Jurkat, Clone E6-1 (cell line): ENCODE results near the gene ZNF865.

Experiments used
- DNase-seq: peaks from one replicate; pipeline ENCODE4 v3.0.0-alpha.2; 2011; ENCODE audit warnings: low read depth, low spot score
- H3K4me3 ChIP-seq: 2 replicates; pipeline ENCODE4 v1.5.1; 2011; ENCODE audit warnings: mild to moderate bottlenecking, low read length, control low read depth, moderate library complexity

Gene ZNF865

DNA sequence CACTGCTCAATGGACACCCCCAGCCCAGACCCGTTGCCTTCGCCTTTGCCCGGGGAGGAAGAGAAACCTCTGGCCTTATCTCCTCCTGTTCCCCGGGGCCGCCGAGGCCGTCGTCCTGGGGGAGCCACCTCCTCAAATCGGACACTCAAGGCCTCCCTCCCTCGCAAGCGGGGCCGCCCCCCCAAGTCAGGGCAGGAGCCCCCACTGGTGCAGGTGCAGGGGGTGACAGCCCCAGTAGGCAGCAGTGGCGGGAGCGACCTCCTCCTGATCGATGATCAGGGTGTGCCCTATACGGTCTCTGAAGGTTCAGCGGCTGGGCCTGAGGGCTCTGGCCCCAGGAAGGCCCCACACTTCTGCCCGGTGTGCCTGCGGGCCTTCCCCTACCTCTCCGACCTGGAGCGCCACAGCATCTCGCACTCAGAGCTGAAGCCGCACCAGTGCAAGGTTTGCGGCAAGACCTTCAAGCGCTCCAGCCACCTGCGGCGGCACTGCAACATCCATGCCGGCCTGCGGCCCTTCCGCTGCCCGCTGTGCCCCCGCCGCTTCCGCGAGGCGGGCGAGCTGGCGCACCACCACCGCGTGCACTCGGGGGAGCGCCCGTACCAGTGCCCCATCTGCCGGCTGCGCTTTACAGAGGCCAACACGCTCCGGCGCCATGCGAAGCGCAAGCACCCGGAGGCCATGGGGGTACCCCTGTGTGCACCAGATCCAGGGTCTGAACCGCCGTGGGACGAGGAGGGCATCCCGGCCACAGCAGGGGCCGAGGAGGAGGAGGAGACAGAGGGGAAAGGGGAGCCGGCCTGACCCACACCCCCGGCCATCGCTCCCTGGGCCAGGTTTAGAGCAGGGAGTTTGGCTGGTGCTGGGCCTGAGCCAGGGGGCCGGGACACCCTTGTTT, 3.1 kb upstream of the ZNF865 start:
- no peak for DNase-seq
- H3K4me3 ChIP-seq = no peak overlapping the region

DNA sequence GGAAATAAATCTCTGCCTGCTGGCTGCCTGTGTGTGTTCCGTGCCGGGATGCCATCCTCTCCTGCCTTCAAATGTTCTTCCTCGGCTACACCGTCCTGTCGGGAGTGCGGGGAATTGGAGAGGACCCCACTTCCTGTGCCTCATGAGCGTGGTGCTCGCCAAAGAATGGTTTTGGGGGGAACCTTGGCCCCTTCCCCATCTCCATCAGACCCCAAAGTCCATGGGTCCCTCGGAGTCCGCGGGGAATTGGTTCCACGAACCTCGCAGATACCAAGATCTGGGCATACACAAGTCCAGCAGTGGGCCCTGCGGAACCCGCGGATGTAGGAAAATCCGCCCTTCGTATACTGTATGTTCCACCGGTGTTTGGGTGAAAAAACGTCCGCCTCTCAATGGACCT, 2.3 kb upstream of the ZNF865 start:
- no peak overlapping the region for H3K4me3 ChIP-seq
- no peak for DNase-seq

DNA sequence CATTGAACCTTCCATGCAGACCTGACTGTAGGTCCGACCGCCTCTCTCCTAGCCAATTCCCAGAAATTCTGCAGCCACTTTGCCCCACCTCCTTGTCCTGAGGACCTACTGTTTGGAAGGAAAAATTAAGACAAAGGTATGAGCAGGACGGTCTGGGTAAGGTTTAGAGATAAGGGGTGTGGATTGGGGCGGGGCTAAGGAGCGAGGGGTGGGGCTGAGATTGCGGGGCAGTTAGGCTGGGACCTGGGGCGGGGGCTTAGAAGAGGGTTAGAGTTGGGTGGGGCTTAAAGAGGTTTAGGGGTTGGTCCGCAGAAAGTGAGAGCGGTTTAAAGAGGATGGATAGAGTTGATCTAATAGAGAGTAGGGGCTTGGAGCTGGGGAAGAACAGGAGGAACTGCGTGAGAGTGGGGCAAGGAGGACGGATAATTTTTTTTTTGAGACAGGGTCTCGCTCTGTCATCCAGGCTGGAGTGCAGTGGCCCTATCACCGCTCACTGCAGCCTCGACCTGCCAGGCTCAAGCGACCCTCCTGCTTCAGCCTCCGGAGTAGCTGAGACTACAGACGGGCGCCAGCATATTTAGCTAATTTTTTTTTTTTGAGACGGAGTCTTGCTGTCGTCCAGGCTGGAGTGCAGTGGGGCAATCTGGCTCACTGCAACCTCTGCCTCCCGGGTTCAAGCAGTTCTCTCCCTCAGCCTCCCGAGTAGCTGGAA, 1.7 kb upstream of the ZNF865 start:
- H3K4me3 ChIP-seq = no peak overlapping the region
- DNase-seq = no peak

DNA sequence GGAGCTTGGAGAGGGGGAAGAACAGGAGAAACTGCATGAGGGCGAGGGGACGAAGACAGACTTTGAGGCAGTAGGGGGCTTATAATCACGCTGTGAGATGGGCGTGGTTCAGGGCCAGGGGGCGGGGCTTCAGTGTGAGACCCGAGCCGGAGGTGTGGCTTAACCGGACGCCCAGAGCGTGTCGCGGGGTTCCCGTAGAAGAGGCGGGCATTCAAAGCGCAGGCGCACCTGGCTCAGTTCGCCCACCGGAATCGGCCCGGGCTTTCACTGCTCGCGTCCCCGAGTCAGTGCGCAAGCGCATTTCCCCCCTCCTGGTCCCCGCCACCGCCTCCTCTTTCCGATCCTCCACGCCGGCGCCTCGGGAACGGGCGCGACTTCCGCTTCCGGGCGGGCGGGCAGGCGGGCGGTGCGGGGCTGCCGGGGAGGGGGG, 225 bp upstream of the ZNF865 start:
- H3K4me3 ChIP-seq = peak overlapping the region; percentile 91
- peak; percentile 95 for DNase-seq

DNA sequence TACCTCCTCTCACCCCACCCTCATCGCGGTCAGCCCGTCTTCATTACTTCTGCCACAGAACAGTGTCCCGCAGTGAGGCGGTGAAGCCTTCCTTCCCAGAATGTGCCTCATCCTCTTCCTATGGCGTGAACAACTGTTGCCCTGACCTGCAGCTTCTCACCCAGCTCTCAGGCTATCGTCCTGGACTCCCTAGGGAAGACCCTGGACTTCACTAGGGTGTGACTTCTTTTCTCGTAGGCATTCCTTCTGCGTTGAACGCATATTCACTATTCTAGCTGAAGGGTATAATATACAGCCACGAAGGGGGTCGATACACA, 982 bp downstream of the ZNF865 start:
- H3K4me3 ChIP-seq = peak overlapping the region; percentile 91
- DNase-seq = no peak

DNA sequence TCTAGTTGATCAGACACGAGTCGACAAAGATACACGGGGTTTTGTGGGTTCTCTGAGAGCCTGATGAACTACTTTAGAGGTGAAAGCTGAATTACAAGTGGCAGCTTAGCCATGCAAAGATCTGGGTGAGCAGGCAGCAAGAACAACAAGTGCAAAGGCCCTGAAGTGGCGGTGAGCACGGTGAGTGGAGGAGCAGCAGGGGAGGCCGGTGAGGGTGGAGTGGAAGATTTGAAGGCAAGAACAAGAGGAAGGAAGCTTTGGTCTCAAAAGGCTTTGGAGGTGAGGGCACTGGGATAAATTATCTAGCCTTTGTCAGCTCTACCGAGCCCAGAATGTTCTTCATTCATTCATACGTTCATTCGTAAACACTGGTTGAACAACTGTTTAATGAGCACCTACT, 1.4 kb downstream of the ZNF865 start:
- H3K4me3 ChIP-seq = peak overlapping the region; percentile 91
- DNase-seq = no peak

DNA sequence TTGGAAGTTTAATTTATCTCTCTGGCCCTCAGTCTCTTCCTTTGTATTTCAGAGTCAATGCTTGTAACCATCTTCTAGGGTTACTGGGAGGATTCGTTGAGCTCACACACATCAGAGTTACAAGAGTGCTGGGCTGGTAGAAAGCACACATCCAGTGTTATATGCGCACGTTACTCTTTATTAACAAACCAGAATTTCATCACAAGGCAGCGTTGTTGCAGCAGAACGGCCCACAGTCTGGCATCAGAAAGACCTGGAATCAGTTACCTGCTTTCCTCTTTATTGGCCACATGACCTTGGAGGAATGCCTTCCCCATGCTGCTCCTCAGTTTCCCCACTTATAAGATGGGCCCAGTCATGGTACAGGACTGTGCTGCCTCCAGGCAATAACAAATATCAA, 3.9 kb downstream of the ZNF865 start:
- DNase-seq = no peak
- no peak overlapping the region for H3K4me3 ChIP-seq

DNA sequence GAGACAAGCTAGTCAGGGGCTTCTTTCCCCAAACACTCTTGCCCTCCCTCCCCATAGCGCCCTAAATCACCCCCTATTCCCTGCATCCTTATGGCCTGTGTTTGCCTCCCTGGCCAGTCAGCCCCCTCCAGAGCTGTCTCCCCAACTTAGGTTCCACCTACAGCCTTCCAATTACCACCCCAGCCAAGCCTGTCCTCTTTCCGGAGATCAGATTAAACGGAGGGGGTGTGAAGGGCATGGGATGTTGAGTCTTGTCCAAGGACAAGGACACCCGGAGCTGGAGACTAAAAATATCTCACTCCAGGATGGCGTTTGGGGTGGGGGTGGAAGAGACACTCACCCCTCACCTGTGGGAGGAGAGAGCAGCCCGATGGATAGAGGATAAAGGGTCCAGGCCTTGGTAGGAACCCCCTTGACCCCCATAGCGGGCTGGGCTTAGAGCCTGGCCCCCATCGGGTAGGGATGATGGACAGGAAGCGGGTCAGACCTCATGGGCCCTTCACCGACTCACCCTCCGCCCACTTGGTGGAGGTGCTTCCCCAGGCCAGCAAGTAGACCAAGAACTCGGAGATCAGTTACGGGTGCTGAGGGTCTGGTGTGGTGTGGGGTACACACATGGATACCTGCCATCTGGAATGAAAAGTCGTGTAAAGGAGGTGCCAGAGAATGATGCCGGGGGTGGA, 6.0 kb downstream of the ZNF865 start:
- no peak for DNase-seq
- no peak overlapping the region for H3K4me3 ChIP-seq

DNA sequence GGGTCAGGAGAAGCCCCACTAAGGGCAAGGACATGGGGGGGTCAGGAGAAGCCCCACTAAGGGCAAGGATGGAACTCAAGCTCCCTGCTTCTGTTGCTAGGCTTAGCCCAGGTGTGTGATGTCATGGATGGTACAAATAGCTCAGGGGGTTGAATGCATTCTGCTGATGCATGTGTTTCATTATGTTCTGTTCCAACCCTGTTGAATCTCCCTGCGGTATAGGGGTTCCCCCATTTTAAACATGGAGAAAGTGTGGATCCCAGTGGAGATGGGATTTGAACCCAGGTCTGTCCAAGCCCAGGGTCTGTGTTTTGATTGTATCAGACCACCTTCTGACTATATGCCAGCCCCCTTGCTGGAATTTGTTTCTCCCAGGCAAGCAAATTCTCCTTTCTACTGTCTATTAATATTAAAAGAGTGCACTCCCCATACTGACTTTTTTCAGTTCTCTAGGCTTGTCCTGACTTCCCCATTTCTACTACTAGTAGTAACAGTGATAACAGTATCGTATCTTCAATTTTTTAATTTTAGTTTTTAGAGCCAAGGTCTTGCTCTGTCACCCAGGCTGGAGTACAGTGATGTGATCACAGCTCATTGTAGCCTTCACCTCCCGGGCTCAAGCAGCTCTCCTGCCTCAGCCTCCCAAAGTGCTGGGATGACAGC, 6.7 kb downstream of the ZNF865 start:
- no peak for DNase-seq
- no peak overlapping the region for H3K4me3 ChIP-seq

DNA sequence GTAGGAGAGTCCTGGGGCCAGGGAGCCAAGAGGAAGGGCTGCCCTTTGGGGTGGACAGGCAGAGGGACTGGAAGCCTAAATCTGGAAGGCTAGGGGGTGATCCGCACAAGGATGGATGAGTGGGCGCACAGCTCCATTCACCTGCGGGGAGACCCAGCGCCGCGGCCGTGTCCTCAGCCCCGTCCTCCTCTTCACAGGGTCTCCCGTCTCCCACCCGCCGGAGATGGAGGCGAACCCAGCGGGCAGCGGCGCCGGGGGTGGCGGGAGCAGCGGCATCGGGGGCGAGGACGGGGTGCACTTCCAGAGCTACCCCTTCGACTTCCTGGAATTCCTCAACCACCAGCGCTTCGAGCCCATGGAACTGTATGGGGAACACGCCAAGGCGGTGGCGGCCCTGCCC, 7.9 kb downstream of the ZNF865 start:
- no peak overlapping the region for H3K4me3 ChIP-seq
- no peak for DNase-seq

DNA sequence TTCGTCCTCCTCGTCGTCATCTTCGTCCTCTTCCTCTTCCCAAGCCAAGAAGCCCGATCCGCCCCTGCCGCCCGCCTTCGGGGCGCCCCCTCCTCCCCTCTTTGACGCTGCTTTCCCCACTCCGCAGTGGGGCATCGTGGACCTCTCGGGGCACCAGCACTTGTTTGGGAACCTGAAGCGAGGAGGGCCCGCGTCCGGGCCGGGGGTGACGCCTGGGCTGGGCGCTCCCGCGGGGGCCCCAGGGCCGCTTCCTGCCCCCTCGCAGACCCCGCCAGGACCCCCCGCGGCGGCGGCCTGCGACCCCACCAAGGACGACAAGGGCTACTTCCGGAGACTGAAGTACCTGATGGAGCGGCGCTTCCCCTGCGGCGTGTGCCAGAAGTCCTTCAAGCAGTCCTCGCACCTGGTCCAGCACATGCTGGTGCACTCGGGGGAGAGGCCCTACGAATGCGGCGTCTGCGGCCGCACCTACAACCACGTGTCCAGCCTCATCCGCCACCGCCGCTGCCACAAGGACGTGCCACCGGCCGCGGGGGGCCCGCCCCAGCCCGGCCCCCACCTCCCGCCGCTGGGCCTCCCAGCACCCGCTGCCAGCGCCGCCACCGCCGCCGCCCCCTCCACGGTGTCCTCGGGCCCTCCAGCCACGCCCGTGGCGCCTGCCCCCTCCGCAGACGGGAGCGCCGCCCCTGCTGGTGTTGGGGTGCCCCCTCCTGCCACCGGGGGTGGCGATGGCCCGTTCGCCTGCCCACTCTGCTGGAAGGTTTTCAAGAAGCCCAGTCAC, 8.7 kb downstream of the ZNF865 start:
- no peak overlapping the region for H3K4me3 ChIP-seq
- no peak for DNase-seq

DNA sequence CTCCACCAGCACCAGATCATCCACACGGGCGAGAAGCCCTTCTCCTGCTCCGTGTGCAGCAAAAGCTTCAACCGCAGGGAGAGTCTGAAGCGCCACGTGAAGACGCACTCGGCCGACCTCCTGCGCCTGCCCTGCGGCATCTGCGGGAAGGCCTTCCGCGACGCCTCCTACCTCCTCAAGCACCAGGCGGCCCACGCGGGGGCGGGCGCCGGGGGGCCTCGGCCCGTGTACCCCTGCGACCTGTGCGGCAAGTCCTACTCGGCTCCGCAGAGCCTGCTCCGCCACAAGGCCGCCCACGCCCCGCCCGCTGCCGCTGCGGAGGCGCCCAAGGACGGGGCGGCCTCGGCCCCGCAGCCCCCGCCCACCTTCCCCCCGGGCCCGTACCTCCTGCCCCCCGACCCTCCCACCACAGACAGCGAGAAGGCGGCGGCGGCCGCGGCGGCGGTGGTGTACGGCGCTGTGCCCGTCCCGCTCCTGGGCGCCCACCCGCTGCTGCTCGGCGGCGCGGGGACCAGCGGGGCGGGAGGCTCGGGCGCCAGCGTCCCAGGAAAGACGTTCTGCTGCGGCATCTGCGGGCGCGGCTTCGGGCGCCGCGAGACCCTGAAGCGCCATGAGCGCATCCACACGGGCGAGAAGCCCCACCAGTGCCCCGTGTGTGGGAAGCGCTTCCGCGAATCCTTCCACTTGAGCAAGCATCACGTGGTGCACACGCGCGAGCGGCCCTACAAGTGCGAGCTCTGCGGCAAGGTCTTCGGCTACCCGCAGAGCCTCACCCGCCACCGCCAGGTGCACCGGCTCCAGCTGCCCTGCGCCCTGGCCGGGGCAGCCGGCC, 9.5 kb downstream of the ZNF865 start:
- H3K4me3 ChIP-seq = no peak overlapping the region
- no peak for DNase-seq

DNA sequence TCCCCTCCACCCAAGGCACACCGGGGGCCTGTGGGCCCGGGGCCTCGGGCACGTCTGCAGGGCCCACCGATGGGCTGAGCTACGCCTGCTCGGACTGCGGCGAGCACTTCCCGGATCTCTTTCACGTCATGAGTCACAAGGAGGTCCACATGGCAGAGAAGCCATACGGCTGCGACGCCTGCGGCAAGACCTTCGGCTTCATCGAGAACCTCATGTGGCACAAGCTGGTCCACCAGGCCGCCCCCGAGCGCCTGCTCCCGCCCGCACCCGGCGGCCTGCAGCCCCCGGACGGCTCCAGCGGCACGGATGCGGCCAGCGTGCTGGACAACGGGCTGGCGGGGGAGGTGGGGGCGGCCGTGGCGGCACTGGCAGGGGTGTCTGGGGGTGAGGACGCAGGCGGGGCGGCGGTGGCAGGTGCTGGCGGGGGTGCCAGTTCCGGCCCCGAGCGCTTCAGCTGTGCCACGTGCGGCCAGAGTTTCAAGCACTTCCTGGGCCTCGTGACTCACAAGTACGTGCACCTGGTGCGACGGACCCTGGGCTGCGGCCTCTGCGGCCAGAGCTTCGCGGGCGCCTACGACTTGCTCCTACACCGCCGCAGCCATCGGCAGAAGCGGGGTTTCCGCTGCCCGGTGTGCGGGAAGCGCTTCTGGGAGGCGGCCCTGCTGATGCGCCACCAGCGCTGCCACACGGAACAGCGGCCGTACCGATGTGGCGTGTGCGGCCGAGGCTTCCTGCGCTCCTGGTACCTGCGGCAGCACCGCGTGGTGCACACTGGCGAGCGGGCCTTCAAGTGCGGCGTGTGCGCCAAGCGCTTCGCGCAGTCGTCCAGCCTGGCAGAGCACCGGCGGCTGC, 10.3 kb downstream of the ZNF865 start:
- H3K4me3 ChIP-seq = no peak overlapping the region
- no peak for DNase-seq

DNA sequence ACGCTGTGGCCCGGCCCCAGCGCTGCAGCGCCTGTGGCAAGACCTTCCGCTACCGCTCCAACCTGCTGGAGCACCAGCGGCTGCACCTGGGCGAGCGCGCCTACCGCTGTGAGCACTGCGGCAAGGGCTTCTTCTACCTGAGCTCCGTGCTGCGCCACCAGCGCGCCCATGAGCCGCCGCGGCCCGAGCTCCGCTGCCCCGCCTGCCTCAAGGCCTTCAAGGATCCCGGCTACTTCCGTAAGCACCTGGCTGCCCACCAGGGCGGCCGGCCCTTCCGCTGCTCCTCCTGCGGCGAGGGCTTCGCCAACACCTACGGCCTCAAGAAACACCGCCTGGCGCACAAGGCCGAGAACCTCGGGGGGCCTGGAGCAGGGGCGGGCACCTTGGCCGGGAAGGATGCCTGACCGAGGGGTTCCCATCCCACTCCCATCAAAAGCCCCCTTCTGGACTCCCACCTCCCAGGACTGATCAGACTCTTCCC, 11.0 kb downstream of the ZNF865 start:
- H3K4me3 ChIP-seq = no peak overlapping the region
- no peak for DNase-seq

DNA sequence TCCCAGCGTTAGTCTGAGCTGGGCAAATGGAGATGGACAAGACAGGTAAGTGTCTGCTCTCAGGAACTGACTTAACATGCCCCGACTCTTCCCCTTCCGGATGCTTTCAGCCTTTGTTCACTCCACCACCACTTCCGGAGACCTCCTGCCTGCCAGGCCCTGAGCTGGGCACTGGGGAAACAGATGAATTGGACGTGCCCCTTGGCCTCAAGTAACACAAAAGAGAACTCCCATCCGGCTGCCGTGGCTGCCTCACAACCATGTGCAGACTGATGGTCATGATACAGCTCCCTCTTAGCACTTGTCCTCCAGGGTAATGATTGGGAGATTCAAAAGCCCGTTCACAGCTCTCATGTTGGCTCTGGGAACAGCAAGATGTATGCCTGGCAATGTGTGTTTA, 12.0 kb downstream of the ZNF865 start:
- H3K4me3 ChIP-seq = no peak overlapping the region

DNA sequence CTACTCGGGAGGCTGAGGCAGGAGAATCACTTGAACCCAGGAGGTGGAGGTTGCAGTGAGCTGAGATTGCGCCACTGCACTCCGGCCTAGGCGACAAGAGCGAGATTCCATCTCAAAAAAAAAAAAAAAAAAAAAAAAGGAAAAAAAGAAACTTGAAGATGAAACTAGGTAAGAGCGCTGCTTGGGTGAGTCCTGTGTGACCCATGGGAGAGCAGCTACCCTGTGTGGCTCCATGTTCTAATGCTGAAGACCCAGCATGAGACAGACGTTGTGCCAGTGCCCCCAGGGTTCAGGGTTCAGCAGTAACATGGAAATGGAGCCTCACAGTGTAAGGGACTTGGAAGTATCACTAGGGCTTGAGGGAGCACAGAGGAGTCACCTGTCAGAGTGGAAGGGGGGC, 13.0 kb downstream of the ZNF865 start:
- no peak for DNase-seq
- no peak overlapping the region for H3K4me3 ChIP-seq

More for the DNA sequence above, 12.0 kb downstream of the ZNF865 start:
- no peak for DNase-seq

DNA sequence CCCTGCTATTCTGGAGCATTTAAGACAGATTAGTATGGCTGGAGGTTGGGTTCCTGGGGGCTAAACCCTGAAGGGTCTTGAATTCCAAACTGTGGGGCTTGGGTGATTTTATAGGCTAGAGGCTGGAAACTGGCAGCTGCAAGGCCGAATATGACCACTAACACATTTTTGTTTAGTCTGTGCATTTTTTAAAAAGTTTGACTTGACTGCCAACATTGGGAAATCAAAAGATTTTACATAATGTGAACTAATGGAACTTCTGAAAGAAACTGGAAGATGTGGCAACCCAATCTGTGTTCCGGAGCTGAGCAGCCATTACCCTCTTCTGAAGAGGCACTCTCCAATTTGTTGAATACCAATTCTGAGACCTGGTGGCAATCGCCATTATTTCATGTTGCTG, 13.8 kb downstream of the ZNF865 start:
- no peak overlapping the region for H3K4me3 ChIP-seq
- no peak for DNase-seq
